Smooth muscle cell (in vitro differentiated cells): ENCODE data around the gene TFPI. TPM values are rescaled to one million over a fixed set of nuclear protein-coding genes. Genes with fewer than 3 reads are reported as not detected.

Experiments used
- DNase-seq: peaks from one replicate; lab custom pipeline; 2025; ENCODE audit not compliant: unreplicated experiment; lab: John Stamatoyannopoulos, UW
- H2AFZ ChIP-seq: fragments of 200-600 bp; sonication (generic); 2 replicates; pipeline ENCODE4 v1.6.0; 2016; ENCODE audit warnings: antibody characterized with exemption, low read depth, mild to moderate bottlenecking
- H3F3A ChIP-seq: fragments of 200-600 bp; sonication (generic); 2 replicates; pipeline ENCODE4 v1.6.0; 2017; ENCODE audit warnings: antibody characterized with exemption, low read depth
- H3K27ac ChIP-seq: fragments of 200-600 bp; sonication (generic); 2 replicates; pipeline ENCODE4 v1.5.1; 2016; ENCODE audit warnings: low read depth, mild to moderate bottlenecking
- H3K27me3 ChIP-seq: fragments of 200-600 bp; sonication (generic); 2 replicates; pipeline ENCODE4 v1.6.1; 2016; ENCODE audit warnings: low read depth, mild to moderate bottlenecking
- H3K36me3 ChIP-seq: fragments of 200-600 bp; sonication (generic); 2 replicates; pipeline ENCODE4 v1.5.1; 2016; ENCODE audit warnings: low read depth
- H3K4me1 ChIP-seq: fragments of 200-600 bp; sonication (generic); 2 replicates; pipeline ENCODE4 v1.5.1; 2016; ENCODE audit warnings: low read depth
- H3K4me2 ChIP-seq: fragments of 200-600 bp; sonication (generic); 2 replicates; pipeline ENCODE4 v1.6.0; 2016; ENCODE audit warnings: mild to moderate bottlenecking
- H3K4me3 ChIP-seq: fragments of 200-600 bp; sonication (generic); 2 replicates; pipeline ENCODE4 v1.5.1; 2016; ENCODE audit warnings: mild to moderate bottlenecking
- H3K79me2 ChIP-seq: fragments of 200-600 bp; sonication (generic); 2 replicates; pipeline ENCODE4 v1.6.0; 2016; ENCODE audit warnings: low read depth, mild to moderate bottlenecking
- H3K9ac ChIP-seq: fragments of 200-600 bp; sonication (generic); 2 replicates; pipeline ENCODE4 v1.6.0; 2016; ENCODE audit warnings: low read depth
- H3K9me3 ChIP-seq: fragments of 200-600 bp; sonication (generic); replicated peaks from 2 replicates; pipeline ENCODE4 v1.5.1; 2016; ENCODE audit warnings: low read depth
- H4K20me1 ChIP-seq: fragments of 200-600 bp; sonication (generic); 2 replicates; pipeline ENCODE4 v1.6.0; 2016; ENCODE audit warnings: low read depth
- WGBS: methylation state at CpG from one replicate; pipeline ENCODE4 v1.1.7; 2016; ENCODE audit warnings: low lambda C conversion rate; 5-methylcytosine and 5-hydroxymethylcytosine counted together
- polyA plus RNA-seq: library from polyadenylated mRNA; unstranded; fragments of >200 nt; fragmentation: Nextera tagmentation; extraction: Ambion mirVana; gene quantifications from 2 replicates; pipeline ENCODE4 v1.2.1, GENCODE V29; 2016
- total RNA-seq: library from RNA; depleted of rRNA; stranded (reverse); fragments of >200 nt; gene quantifications from 2 replicates; pipeline ENCODE4 v1.2.3, GENCODE V29; 2014
- TF ChIP-seq, protein P1 (sequence below): fragments of 200-600 bp; sonication (generic); IDR thresholded peaks from 2 replicates; pipeline ENCODE4 v1.5.1; 2017; ENCODE audit warnings: borderline replicate concordance, mild to moderate bottlenecking, antibody characterized with exemption; ENCODE audit not compliant: insufficient read depth, poor library complexity, severe bottlenecking

Gene TFPI
- total and polyA plus RNA-seq, 2 experiments from 2014 or later = 169 to 194 TPM

DNA sequence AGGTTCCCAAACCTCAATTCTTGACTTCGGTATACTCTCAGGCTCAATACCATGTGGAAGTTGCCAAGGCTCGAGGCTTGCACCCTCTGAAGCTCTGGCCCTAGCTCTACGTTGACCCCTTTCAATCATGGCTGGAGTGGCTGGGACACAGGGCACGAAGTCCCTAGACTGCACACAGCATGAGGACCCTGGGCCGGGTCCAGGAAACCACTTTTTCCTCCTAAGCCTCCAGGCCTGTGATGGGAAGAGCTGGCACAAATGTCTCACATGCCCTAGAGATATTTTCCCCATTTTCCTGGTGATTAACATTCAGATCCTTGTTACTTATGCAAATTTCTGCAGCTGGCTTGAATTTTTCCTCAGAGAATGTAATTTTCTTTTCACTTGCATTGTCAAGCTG lies 61.1 kb downstream of the TFPI start:
- Histone ChIP-seq H3K4me1 (no peaks in the 10 kb centered on the region), H3K27ac (no peak overlapping the region), H3K4me2 (no peak overlapping the region), H3K4me3 (no peak overlapping the region), H3K9ac (no peak overlapping the region), H3K27me3 (no peaks in the 10 kb centered on the region), H3F3A (no peaks in the 10 kb centered on the region), H3K9me3 (no peaks in the 10 kb centered on the region), H3K79me2 (no peaks in the 10 kb centered on the region), H2AFZ (no peak overlapping the region), H4K20me1 (no peaks in the 10 kb centered on the region), H3K36me3 (peaks cover 23% of the 10 kb centered on the region)
- no peak for DNase-seq
- WGBS = 85% methylated on average over 5 of the region's 5 CpGs
- TF ChIP-seq, protein P1, sequence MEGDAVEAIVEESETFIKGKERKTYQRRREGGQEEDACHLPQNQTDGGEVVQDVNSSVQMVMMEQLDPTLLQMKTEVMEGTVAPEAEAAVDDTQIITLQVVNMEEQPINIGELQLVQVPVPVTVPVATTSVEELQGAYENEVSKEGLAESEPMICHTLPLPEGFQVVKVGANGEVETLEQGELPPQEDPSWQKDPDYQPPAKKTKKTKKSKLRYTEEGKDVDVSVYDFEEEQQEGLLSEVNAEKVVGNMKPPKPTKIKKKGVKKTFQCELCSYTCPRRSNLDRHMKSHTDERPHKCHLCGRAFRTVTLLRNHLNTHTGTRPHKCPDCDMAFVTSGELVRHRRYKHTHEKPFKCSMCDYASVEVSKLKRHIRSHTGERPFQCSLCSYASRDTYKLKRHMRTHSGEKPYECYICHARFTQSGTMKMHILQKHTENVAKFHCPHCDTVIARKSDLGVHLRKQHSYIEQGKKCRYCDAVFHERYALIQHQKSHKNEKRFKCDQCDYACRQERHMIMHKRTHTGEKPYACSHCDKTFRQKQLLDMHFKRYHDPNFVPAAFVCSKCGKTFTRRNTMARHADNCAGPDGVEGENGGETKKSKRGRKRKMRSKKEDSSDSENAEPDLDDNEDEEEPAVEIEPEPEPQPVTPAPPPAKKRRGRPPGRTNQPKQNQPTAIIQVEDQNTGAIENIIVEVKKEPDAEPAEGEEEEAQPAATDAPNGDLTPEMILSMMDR = no peak

DNA sequence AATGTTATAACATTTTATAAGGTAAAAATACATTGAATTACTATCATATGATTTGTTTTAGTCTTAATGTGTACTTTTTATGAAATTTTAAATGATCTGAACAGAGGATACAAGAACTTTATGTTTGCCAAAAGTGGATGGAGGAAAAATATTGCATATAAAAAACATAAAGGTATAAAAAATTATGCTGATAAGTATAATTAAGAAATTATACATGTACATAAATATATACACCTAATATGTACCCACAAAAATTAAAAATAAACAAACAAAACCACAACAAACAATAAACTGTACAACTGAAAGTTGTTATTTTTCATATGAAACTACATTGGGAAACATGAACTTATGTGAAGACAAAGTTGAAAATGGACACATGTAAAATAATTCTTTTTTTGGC lies 68.0 kb downstream of the TFPI start:
- no peaks in the 10 kb centered on the region for H4K20me1 ChIP-seq
- no peaks in the 10 kb centered on the region for H3K27me3 ChIP-seq
- no peak overlapping the region for H3K4me2 ChIP-seq
- H3K9ac ChIP-seq = no peak overlapping the region
- H3F3A ChIP-seq = no peaks in the 10 kb centered on the region
- no peak overlapping the region for H3K4me3 ChIP-seq
- H3K4me1 ChIP-seq = no peaks in the 10 kb centered on the region
- H3K79me2 ChIP-seq = no peaks in the 10 kb centered on the region
- H2AFZ ChIP-seq = no peak overlapping the region
- H3K9me3 ChIP-seq = no peaks in the 10 kb centered on the region
- peaks cover 3% of the 10 kb centered on the region for H3K36me3 ChIP-seq
- no peak for DNase-seq
- no peak overlapping the region for H3K27ac ChIP-seq
- TF ChIP-seq, protein P1 = no peak

DNA sequence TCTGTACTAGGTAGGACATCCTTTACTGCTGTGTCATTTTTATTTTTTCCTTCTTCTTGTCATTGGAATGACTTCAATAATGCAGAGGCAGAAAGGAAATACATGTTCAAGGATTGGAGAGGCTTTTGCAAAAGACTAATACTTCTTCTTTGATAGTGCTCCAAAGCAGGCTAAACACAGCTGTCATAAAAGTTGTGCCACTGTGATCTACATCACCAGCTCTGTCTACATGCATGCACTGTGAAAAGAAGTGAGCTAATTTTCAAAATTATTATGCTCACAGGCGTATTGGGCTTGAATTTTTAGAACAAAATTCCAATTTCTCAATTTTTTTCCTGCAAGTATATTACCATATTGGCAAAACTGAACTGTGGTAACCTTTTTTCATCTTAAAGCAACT lies 68.7 kb downstream of the TFPI start:
- no peak for DNase-seq

DNA sequence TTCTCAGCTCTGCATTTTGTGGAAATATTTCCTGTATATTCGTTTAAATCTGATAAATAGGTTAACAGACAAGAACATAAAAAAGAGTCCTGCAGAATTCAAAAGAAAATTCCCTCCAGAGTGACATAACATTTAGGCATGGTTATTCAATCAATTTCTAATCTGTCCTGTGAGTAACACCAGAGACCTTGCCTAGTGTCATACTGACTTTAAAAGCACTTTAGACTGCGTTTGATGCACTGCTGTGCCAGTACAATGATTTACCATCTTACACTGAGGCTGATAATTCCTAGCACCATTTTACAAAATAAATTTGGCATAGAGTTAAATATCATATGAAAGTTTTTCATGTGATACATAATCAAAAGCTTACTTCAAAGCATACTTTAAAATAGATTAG lies 70.7 kb downstream of the TFPI start:
- no peak overlapping the region for H3K4me2 ChIP-seq
- H3K4me3 ChIP-seq = no peak overlapping the region
- H3K9ac ChIP-seq = no peak overlapping the region
- peaks cover 3% of the 10 kb centered on the region for H3K36me3 ChIP-seq
- DNase-seq = no peak
- H2AFZ ChIP-seq = no peak overlapping the region
- no peaks in the 10 kb centered on the region for H3K27me3 ChIP-seq
- H3K9me3 ChIP-seq = no peaks in the 10 kb centered on the region
- no peaks in the 10 kb centered on the region for H4K20me1 ChIP-seq
- H3K27ac ChIP-seq = no peak overlapping the region
- 34% methylated on average over 2 of the region's 2 CpGs for WGBS
- TF ChIP-seq, protein P1 = no peak
- H3F3A ChIP-seq = no peaks in the 10 kb centered on the region
- H3K4me1 ChIP-seq = no peaks in the 10 kb centered on the region
- H3K79me2 ChIP-seq = no peaks in the 10 kb centered on the region

More for the DNA sequence above, 68.7 kb downstream of the TFPI start:
- Histone ChIP-seq H3K36me3 (peaks cover 3% of the 10 kb centered on the region), H3K4me2 (no peak overlapping the region), H3K79me2 (no peaks in the 10 kb centered on the region), H3K27ac (no peak overlapping the region), H3K4me1 (no peaks in the 10 kb centered on the region), H3F3A (no peaks in the 10 kb centered on the region), H3K9ac (no peak overlapping the region), H4K20me1 (no peaks in the 10 kb centered on the region), H3K4me3 (no peak overlapping the region), H3K9me3 (no peaks in the 10 kb centered on the region), H2AFZ (no peak overlapping the region), H3K27me3 (no peaks in the 10 kb centered on the region)
- TF ChIP-seq, protein P1 = no peak
- WGBS = 100% methylated on average over 1 of the region's 1 CpG
